KMS-11 (cell line): ENCODE data around the gene ADAMTS20.

Source experiments
- H2AFZ ChIP-seq: fragments of 200-600 bp; sonication (generic); 2 replicates; pipeline ENCODE4 v1.6.1; 2016; ENCODE audit warnings: antibody characterized with exemption, mixed run types, low read depth
- H3K27ac ChIP-seq: fragments of 200-600 bp; sonication (generic); 2 replicates; pipeline ENCODE4 v1.6.1; 2016; ENCODE audit warnings: mild to moderate bottlenecking, mixed run types
- H3K27me3 ChIP-seq: fragments of 200-600 bp; sonication (generic); 2 replicates; pipeline ENCODE4 v1.6.1; 2017; ENCODE audit warnings: mild to moderate bottlenecking, low read depth, mixed run types, moderate library complexity; ENCODE audit not compliant: insufficient read depth
- H3K36me3 ChIP-seq: fragments of 200-600 bp; sonication (generic); 2 replicates; pipeline ENCODE4 v1.6.1; 2017; ENCODE audit warnings: mild to moderate bottlenecking, mixed run types; ENCODE audit not compliant: insufficient read depth
- H3K4me1 ChIP-seq: fragments of 200-600 bp; sonication (generic); 2 replicates; pipeline ENCODE4 v1.6.1; 2016; ENCODE audit warnings: mild to moderate bottlenecking, low read depth, mixed run types; ENCODE audit not compliant: poor library complexity, severe bottlenecking
- H3K4me2 ChIP-seq: fragments of 200-600 bp; sonication (generic); 2 replicates; pipeline ENCODE4 v1.7.0; 2016; ENCODE audit warnings: mild to moderate bottlenecking, mixed run types
- H3K4me3 ChIP-seq: fragments of 200-600 bp; sonication (generic); IDR thresholded peaks from 2 replicates; pipeline ENCODE4 v1.6.1; 2017; ENCODE audit warnings: low read depth, low read length, mixed read lengths; ENCODE audit not compliant: insufficient read depth
- H3K79me2 ChIP-seq: fragments of 200-600 bp; sonication (generic); 2 replicates; pipeline ENCODE4 v1.6.1; 2016; ENCODE audit warnings: low read depth, mixed run types; ENCODE audit not compliant: insufficient read depth
- H3K9ac ChIP-seq: fragments of 200-600 bp; sonication (generic); 2 replicates; pipeline ENCODE4 v1.6.1; 2016; ENCODE audit warnings: mild to moderate bottlenecking, mixed run types
- H4K20me1 ChIP-seq: fragments of 200-600 bp; sonication (generic); 2 replicates; pipeline ENCODE4 v1.6.1; 2016; ENCODE audit warnings: mild to moderate bottlenecking, mixed run types; ENCODE audit not compliant: insufficient read depth
- CTCF ChIP-seq: fragments of 200-600 bp; sonication (generic); conservative IDR thresholded peaks from 2 replicates; pipeline ENCODE4 v1.6.1; 2017; ENCODE audit warnings: low read depth, mild to moderate bottlenecking, antibody characterized with exemption, low read length, moderate library complexity, mixed read lengths

ADAMTS20 gene

GRCh38 chr12:43332977-43333640 lies 218.9 kb downstream of the ADAMTS20 start:
- no peak for TF ChIP-seq CTCF
- no peaks in the 10 kb centered on the region for H3K36me3 ChIP-seq
- no peak overlapping the region for H2AFZ ChIP-seq
- H3K79me2 ChIP-seq = no peaks in the 10 kb centered on the region
- no peak overlapping the region for H3K4me2 ChIP-seq
- no peak overlapping the region for H3K9ac ChIP-seq
- no peak overlapping the region for H3K4me3 ChIP-seq
- H3K27me3 ChIP-seq = no peaks in the 10 kb centered on the region
- H3K4me1 ChIP-seq = peaks cover under 1% of the 10 kb centered on the region
- H3K27ac ChIP-seq = no peak overlapping the region
- H4K20me1 ChIP-seq = no peaks in the 10 kb centered on the region

GRCh38 chr12:43331935-43332334 lies 220.1 kb downstream of the ADAMTS20 start:
- Histone ChIP-seq H3K36me3 (no peaks in the 10 kb centered on the region), H3K79me2 (no peaks in the 10 kb centered on the region), H4K20me1 (no peaks in the 10 kb centered on the region), H3K27me3 (no peaks in the 10 kb centered on the region), H3K4me3 (no peak overlapping the region), H2AFZ (no peak overlapping the region), H3K4me2 (no peak overlapping the region), H3K4me1 (no peaks in the 10 kb centered on the region), H3K27ac (no peak overlapping the region), H3K9ac (no peak overlapping the region)
- no peak for TF ChIP-seq CTCF

- Histone ChIP-seq H4K20me1 (no peaks in the 10 kb centered on the region), H3K27ac (no peak overlapping the region), H3K4me3 (no peak overlapping the region), H2AFZ (no peak overlapping the region), H3K79me2 (no peaks in the 10 kb centered on the region), H3K9ac (no peak overlapping the region), H3K4me1 (no peaks in the 10 kb centered on the region), H3K4me2 (no peak overlapping the region), H3K27me3 (no peaks in the 10 kb centered on the region), H3K36me3 (no peaks in the 10 kb centered on the region)
- TF ChIP-seq CTCF = no peak
Observed at GRCh38 chr12:43329375-43329774, 222.6 kb downstream of the ADAMTS20 start.

GRCh38 chr12:43325786-43326185 lies 226.2 kb downstream of the ADAMTS20 start:
- no peak overlapping the region for H3K9ac ChIP-seq
- H2AFZ ChIP-seq = no peak overlapping the region
- H3K79me2 ChIP-seq = no peaks in the 10 kb centered on the region
- H3K4me3 ChIP-seq = no peak overlapping the region
- no peaks in the 10 kb centered on the region for H4K20me1 ChIP-seq
- no peaks in the 10 kb centered on the region for H3K4me1 ChIP-seq
- H3K4me2 ChIP-seq = no peak overlapping the region
- no peak for TF ChIP-seq CTCF
- no peak overlapping the region for H3K27ac ChIP-seq
- H3K27me3 ChIP-seq = no peaks in the 10 kb centered on the region
- no peaks in the 10 kb centered on the region for H3K36me3 ChIP-seq
